Neutrophil (primary cell): ENCODE results near the gene TIAM1.

Experiments used
- H3K27ac ChIP-seq: fragments of 200-600 bp; sonication (generic); 2 replicates; pipeline ENCODE4 v1.5.1; 2016; ENCODE audit warnings: mild to moderate bottlenecking, moderate library complexity
- H3K27me3 ChIP-seq: fragments of 200-600 bp; sonication (generic); 2 replicates; pipeline ENCODE4 v1.6.0; 2016; ENCODE audit warnings: mild to moderate bottlenecking
- H3K36me3 ChIP-seq: fragments of 200-600 bp; sonication (generic); 2 replicates; pipeline ENCODE4 v1.5.1; 2017
- H3K4me1 ChIP-seq, 2 experiments: fragments of 200-600 bp in 1 of 2; sonication (generic) in 1 of 2; 1 replicate in 1 of 2; 2 replicates in 1 of 2; pipeline versions ENCODE4 v1.5.1 to v1.6.1; 2013 to 2016; ENCODE audit warnings: low read depth in 1 of 2, low read length in 1 of 2, mild to moderate bottlenecking in 1 of 2, moderate library complexity in 1 of 2; ENCODE audit not compliant: control insufficient read depth in 1 of 2, insufficient read depth in 1 of 2
- H3K4me3 ChIP-seq, 2 experiments: fragments of 200-600 bp in 1 of 2; sonication (generic) in 1 of 2; 1 replicate in 1 of 2; 2 replicates in 1 of 2; pipeline ENCODE4 v1.5.1; 2013 to 2016; ENCODE audit warnings: low read depth in 1 of 2, low read length in 1 of 2, mild to moderate bottlenecking in 1 of 2, moderate library complexity in 1 of 2
- H3K9me3 ChIP-seq: fragments of 200-600 bp; sonication (generic); 2 replicates; pipeline ENCODE4 v1.5.1; 2016
- CTCF ChIP-seq: fragments of 200-600 bp; sonication (generic); IDR thresholded peaks from 2 replicates; pipeline ENCODE4 v1.5.1; 2016; ENCODE audit warnings: antibody characterized with exemption

The TIAM1 gene

DNA sequence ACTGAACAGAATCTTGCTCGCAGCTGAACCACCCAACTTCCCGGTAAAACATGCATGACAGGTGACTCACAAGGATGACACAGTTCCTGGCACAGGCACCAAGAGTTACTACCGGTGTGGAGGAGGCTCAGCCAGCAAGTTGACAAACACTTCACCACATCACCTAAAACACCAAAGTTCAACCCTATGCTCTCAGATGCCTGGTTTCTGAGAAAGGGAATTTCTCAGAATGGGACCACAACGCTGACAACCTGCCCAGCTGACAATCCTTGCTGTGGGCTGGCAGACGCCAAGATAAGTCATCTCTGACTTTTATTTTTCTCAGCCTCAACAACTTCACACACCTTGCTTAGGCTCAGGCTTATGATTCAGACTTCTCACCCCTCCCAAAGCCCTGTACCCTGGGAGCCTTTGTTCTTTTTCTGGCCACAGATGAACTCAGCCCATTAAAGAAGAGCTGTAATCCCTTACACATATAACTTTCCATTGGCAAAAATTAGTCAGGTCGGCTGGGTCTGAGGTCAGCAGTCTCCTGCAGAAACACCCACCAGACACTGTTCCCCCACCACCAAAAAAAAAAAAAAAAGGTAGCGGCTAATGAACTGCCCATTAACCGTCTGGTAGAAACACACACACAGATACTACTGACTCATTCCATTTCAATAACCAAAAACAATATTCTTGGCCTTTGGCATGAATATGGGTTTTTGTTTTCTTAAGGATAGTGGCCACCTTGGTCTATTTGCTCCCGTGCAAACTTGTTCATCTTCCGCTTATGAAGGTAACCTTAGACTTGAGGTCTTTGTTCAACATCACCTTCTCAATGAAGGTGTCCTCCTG lies 10.8 kb upstream of the TIAM1 start:
- Histone ChIP-seq H3K9me3 (no peaks in the 10 kb centered on the region), H3K36me3 (no peaks in the 10 kb centered on the region), H3K27ac (no peak overlapping the region), H3K27me3 (no peaks in the 10 kb centered on the region), H3K4me1 (no peaks in the 10 kb centered on the region), H3K4me3 (no peak overlapping the region)
- no peak for TF ChIP-seq CTCF

DNA sequence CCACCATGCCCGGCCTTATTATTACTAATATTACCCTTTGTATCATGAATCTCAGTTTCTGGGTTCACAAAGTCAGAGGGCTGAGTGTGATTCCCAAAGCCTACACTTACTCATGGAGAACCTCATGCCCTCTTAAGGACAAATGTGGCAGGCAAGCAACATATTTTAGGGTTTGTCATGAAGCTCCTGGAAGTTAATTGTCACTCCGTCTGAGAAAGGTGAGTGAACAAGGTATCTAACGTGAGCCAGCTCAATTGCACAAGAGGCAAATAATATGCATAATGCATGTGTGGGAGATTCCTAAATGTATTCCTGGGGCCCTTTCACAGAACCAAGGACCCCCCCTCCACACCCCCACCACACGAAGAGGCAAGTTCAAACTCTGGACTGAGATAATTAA lies 10.1 kb upstream of the TIAM1 start:
- Histone ChIP-seq H3K4me1 (no peaks in the 10 kb centered on the region), H3K36me3 (no peaks in the 10 kb centered on the region), H3K4me3 (no peak overlapping the region), H3K27me3 (no peaks in the 10 kb centered on the region), H3K9me3 (no peaks in the 10 kb centered on the region), H3K27ac (no peak overlapping the region)
- no peak for TF ChIP-seq CTCF

- no peaks in the 10 kb centered on the region for H3K4me1 ChIP-seq
- H3K27ac ChIP-seq = no peak overlapping the region
- TF ChIP-seq CTCF = no peak
- no peak overlapping the region for H3K4me3 ChIP-seq
- H3K9me3 ChIP-seq = no peaks in the 10 kb centered on the region
- H3K36me3 ChIP-seq = no peaks in the 10 kb centered on the region
- no peaks in the 10 kb centered on the region for H3K27me3 ChIP-seq
These were observed 8.8 kb upstream of the TIAM1 start for GRCh38 chr21:31352836-31353235.

DNA sequence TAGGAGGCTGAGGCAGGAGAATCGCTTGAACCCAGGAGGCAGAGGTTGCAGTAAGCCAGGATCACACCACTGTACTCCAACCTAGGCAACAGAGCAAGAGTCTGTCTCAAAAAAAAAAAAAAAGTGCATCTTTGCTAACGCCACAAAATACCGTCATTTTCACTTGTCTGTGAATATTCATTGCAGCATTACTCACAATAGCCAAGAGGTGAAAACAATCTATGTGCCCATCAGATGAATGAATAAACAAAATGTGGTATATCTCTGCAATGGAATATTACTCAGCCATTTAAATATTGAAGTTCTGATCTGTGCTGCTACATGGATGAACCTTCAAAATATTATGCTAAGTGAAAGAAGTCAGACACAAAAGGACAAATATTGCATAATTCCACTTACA lies 7.9 kb upstream of the TIAM1 start:
- Histone ChIP-seq H3K9me3 (no peaks in the 10 kb centered on the region), H3K4me1 (no peaks in the 10 kb centered on the region), H3K36me3 (no peaks in the 10 kb centered on the region), H3K27me3 (no peaks in the 10 kb centered on the region), H3K27ac (no peak overlapping the region), H3K4me3 (no peak overlapping the region)
- TF ChIP-seq CTCF = no peak

GRCh38 chr21:31351438-31351837 lies 7.4 kb upstream of the TIAM1 start:
- no peak overlapping the region for H3K27ac ChIP-seq

More at GRCh38 chr21:31351438-31351837, 7.4 kb upstream of the TIAM1 start:
- no peaks in the 10 kb centered on the region for H3K36me3 ChIP-seq
- H3K4me1 ChIP-seq = no peaks in the 10 kb centered on the region
- no peak for TF ChIP-seq CTCF
- H3K9me3 ChIP-seq = no peaks in the 10 kb centered on the region
- H3K27me3 ChIP-seq = no peaks in the 10 kb centered on the region
- no peak overlapping the region for H3K4me3 ChIP-seq
